Measurements from ENCODE around the gene EYA3. TPM values are rescaled to one million over a fixed set of nuclear protein-coding genes. Genes with fewer than 3 reads are reported as not detected.
A peak's percentile ranks its signal among the peaks of the same experiment; 100 is the strongest.

The EYA3 gene
- total and polyA plus RNA-seq, 10 donors: 3.5 to 26.4 (median 20.1) TPM

DNA sequence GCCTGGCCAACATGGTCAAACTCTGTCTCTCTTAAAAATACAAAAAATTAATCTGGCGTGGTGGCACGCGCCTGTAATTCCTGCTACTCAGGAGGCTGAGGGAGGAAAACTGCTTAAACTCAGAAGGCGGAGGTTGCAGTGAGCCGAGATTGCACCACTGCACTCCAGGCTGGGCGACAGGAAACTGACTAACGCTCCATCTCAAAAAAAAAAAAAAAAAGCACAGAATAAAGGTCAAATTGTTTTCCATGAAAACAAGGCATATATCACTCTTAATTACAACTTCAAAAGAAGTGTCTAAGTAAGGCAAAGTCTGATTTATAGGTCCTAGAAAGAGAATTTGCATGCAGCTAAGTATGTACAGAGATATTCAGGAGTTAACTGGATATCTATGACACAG lies 25.6 kb downstream of the EYA3 start:
- H3K27ac ChIP-seq: peak overlapping the region in 3 of 8 donors; percentile 1 to 56 (median 13)
- intact Hi-C loops (cut with DNase I; ENCODE audit: low total_unique reads): no loop called here
- DNase-seq: no peak
- peaks cover 0 to 74% (median 17%) of the 10 kb centered on the region in 6 donors for H3K4me1 ChIP-seq
- peaks cover 0 to 14% (median 3%) of the 10 kb centered on the region in 6 donors for H3K36me3 ChIP-seq
- H3K27me3 ChIP-seq (replicated peaks in 1 of 7): no peaks in the 10 kb centered on the region
- no peaks in the 10 kb centered on the region for H3K9me3 ChIP-seq
- no peak overlapping the region for H3K4me3 ChIP-seq
- TF ChIP-seq, protein P1, sequence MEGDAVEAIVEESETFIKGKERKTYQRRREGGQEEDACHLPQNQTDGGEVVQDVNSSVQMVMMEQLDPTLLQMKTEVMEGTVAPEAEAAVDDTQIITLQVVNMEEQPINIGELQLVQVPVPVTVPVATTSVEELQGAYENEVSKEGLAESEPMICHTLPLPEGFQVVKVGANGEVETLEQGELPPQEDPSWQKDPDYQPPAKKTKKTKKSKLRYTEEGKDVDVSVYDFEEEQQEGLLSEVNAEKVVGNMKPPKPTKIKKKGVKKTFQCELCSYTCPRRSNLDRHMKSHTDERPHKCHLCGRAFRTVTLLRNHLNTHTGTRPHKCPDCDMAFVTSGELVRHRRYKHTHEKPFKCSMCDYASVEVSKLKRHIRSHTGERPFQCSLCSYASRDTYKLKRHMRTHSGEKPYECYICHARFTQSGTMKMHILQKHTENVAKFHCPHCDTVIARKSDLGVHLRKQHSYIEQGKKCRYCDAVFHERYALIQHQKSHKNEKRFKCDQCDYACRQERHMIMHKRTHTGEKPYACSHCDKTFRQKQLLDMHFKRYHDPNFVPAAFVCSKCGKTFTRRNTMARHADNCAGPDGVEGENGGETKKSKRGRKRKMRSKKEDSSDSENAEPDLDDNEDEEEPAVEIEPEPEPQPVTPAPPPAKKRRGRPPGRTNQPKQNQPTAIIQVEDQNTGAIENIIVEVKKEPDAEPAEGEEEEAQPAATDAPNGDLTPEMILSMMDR (IDR thresholded peaks at IDR 0.05 in 8 of 11, conservative IDR thresholded peaks at IDR 0.05 in 3 of 11): no peak
- TF ChIP-seq POLR2A (IDR thresholded peaks at IDR 0.05): no peak
- peak in 1 of 3 donors; percentile 20 for TF ChIP-seq POLR2AphosphoS5 (IDR thresholded peaks at IDR 0.05)
- WGBS, 5 donors: 52 to 71% (median 63%) methylated on average over 7 of the region's 7 CpGs

DNA sequence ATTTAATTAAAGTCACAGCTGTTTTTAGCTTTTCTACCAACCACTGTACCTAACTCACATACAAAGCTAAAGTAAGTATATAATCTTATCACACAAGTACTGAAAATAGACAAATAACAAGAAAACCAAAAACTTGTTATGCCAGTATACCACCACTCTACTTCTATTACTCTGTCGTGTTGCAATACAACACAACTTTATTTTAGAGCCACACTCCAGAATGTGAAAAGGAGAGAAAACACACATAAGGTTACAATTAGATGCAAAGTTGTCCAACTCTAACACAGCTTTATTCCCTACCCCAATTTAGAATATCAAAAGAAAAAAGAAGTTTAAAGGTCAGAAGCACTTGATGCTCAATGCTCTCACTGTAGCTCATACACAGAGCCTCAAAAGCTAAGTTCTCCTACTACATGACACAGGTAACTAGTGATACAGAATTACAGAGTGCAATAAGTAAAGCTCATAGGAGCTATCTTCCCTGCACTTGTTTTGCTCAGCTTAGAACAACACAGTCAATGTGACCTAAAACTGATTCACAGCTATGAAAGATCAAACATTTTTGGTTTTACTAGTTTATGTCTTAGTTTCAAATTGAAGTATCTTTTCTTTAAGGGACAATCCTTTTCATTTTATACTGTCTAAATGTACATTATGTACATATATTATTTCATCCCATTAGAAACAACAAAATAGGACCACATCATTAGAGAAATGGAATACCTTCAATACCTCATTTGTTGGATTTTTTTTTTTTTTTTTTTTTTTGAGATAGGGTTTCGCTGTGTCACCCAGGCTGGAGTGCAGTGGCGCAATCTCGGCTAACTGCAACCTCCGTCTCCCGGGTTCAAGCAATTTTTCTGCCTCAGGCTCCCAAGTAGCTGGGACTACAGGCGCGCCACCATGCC lies 29.2 kb downstream of the EYA3 start:
- no peak for DNase-seq
- Histone ChIP-seq H3K36me3 (peaks cover 0 to 13% (median 0%) of the 10 kb centered on the region in 6 donors), H3K27ac (no peak overlapping the region), H3K27me3 (replicated peaks in 1 of 7) (no peaks in the 10 kb centered on the region), H3K4me1 (peaks cover 0 to 72% (median 31%) of the 10 kb centered on the region in 6 donors), H3K4me3 (no peak overlapping the region), H3K9me3 (no peaks in the 10 kb centered on the region)
- no peak for TF ChIP-seq POLR2A (IDR thresholded peaks at IDR 0.05)
- intact Hi-C loops (cut with DNase I; ENCODE audit: low total_unique reads): no loop called here
- WGBS, 5 donors: 57 to 93% (median 84%) methylated on average over 8 of the region's 8 CpGs

GRCh38 chr1:28058168-28058567 lies 30.2 kb downstream of the EYA3 start:
- TF ChIP-seq POLR2AphosphoS5 (IDR thresholded peaks at IDR 0.05) (no peak), POLR2A (IDR thresholded peaks at IDR 0.05) (no peak)
- TF ChIP-seq, protein P1 (IDR thresholded peaks at IDR 0.05 in 8 of 11, conservative IDR thresholded peaks at IDR 0.05 in 3 of 11): no peak
- intact Hi-C loops (cut with DNase I; ENCODE audit: low total_unique reads): no loop called here
- 83 to 93% (median 90%) methylated on average over 4 of the region's 4 CpGs for WGBS, 5 donors
- Histone ChIP-seq H3K27me3 (replicated peaks in 1 of 7) (no peaks in the 10 kb centered on the region), H3K4me1 (peaks cover 0 to 61% (median 30%) of the 10 kb centered on the region in 6 donors), H3K36me3 (peaks cover 0 to 15% (median 0%) of the 10 kb centered on the region in 6 donors), H3K9me3 (no peaks in the 10 kb centered on the region), H3K27ac (no peak overlapping the region), H3K4me3 (no peak overlapping the region)
- DNase-seq: no peak

DNA sequence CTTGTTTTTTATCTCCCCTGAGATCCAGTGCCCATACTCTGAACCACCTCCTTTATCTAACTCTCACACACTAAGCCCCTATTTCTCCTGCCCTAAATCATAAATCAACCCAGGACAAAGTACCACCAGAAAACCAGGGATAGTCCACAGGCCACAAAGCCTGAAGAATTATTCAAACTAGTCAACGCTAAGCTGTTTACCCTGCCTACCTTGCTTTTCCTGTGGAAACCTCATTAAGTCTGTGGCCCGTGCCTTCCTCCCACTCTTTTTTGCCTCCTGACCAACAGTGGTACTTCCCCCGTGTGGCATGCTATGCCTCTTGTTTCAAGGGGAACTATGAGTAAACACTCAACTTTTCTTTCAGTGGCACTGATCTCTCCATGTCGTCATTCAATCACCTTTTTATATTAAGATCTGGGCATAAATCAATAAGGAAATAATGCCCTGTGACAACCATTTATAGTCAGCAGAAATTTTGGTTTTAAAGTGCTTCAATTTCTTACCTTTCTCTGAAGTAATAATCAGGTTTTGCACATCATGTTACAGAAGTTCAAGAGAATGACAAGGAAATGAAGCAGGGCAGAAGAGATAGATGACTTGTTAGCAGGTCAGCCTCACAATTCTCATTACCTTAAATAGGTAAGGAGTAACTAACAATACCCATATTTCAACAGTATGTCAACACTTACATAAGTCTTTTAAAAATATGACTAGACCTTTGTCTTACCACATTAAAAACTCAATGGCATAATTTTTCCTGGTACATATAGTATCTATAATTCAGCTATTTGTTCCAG lies 32.1 kb downstream of the EYA3 start:
- no peak overlapping the region for H3K4me3 ChIP-seq
- WGBS, 5 donors: 13 to 30% (median 21%) methylated on average over 4 of the region's 4 CpGs
- H3K27me3 ChIP-seq (replicated peaks in 1 of 7): no peaks in the 10 kb centered on the region
- TF ChIP-seq POLR2AphosphoS5 (IDR thresholded peaks at IDR 0.05) (peak in 1 of 3 donors; percentile 41), POLR2A (IDR thresholded peaks at IDR 0.05) (no peak)
- intact Hi-C loops (cut with DNase I; ENCODE audit: low total_unique reads): no loop called here
- H3K27ac ChIP-seq: peak overlapping the region in 5 of 8 donors; percentile 12 to 53 (median 21)
- DNase-seq: no peak
- peaks cover 0 to 33% (median 0%) of the 10 kb centered on the region in 6 donors for H3K36me3 ChIP-seq
- H3K4me1 ChIP-seq: peaks cover 0 to 50% (median 28%) of the 10 kb centered on the region in 6 donors
- no peaks in the 10 kb centered on the region for H3K9me3 ChIP-seq
